Neural cell (in vitro differentiated cells): ENCODE measurements around the gene MARCHF7. TPM values are rescaled to one million over a fixed set of nuclear protein-coding genes. Genes with fewer than 3 reads are reported as not detected.

Source experiments
- H2AFZ ChIP-seq: fragments of 200-600, 300-800 bp; sonication (generic), shearing (Covaris generic); 2 replicates; pipeline ENCODE4 v1.6.0; 2014; ENCODE audit warnings: low read depth, mild to moderate bottlenecking, antibody characterized with exemption, low read length, moderate library complexity
- H3F3A ChIP-seq: fragments of 200-600 bp; shearing (Covaris generic); 2 replicates; pipeline ENCODE4 v1.6.1; 2016; ENCODE audit warnings: mild to moderate bottlenecking, moderate library complexity, mixed read lengths, antibody characterized with exemption, low read length; ENCODE audit not compliant: insufficient read depth, poor library complexity, severe bottlenecking
- H3K27ac ChIP-seq: fragments of 200-600, 300-800 bp; sonication (generic), shearing (Covaris generic); 2 replicates; pipeline ENCODE4 v1.5.1; 2014; ENCODE audit warnings: mild to moderate bottlenecking, low read length, moderate library complexity
- H3K27me3 ChIP-seq: fragments of 300-800, 200-600 bp; sonication (generic), shearing (Covaris generic); 2 replicates; pipeline ENCODE4 v1.6.0; 2014; ENCODE audit warnings: mild to moderate bottlenecking, low read depth, low read length, moderate library complexity; ENCODE audit not compliant: insufficient read depth
- H3K36me3 ChIP-seq: fragments of 300-800, 200-600 bp; sonication (generic), shearing (Covaris generic); 2 replicates; pipeline ENCODE4 v1.5.1; 2014; ENCODE audit warnings: mild to moderate bottlenecking, antibody characterized with exemption, low read length, moderate library complexity; ENCODE audit not compliant: insufficient read depth
- H3K4me2 ChIP-seq: fragments of 300-800, 200-600 bp; sonication (generic), shearing (Covaris generic); 2 replicates; pipeline ENCODE4 v1.6.0; 2014; ENCODE audit warnings: mild to moderate bottlenecking, low read length
- H3K4me3 ChIP-seq: fragments of 300-800, 200-600 bp; sonication (generic), shearing (Covaris generic); 2 replicates; pipeline ENCODE4 v1.5.1; 2014; ENCODE audit warnings: mild to moderate bottlenecking, low read length, moderate library complexity
- H3K79me2 ChIP-seq: fragments of 200-600 bp; shearing (Covaris generic); replicated peaks from 2 replicates; pipeline ENCODE4 v1.6.0; 2014; ENCODE audit warnings: mild to moderate bottlenecking, low read length, moderate library complexity; ENCODE audit not compliant: insufficient read depth
- H3K9ac ChIP-seq: fragments of 300-800, 200-600 bp; sonication (generic), shearing (Covaris generic); 2 replicates; pipeline ENCODE4 v1.6.1; 2016; ENCODE audit warnings: mild to moderate bottlenecking, low read length, mixed read lengths
- H3K9me2 ChIP-seq: fragments of 200-600 bp; shearing (Covaris generic); 2 replicates; pipeline ENCODE4 v1.6.1; 2016; ENCODE audit warnings: mild to moderate bottlenecking, low read length, mixed read lengths; ENCODE audit not compliant: insufficient read depth
- H3K9me3 ChIP-seq: fragments of 200-600, 300-800 bp; sonication (generic), shearing (Covaris generic); 2 replicates; pipeline ENCODE4 v1.6.1; 2016; ENCODE audit warnings: mild to moderate bottlenecking, mixed run types, low read length, moderate library complexity, mixed read lengths
- H4K20me1 ChIP-seq: fragments of 200-600 bp; shearing (Covaris generic); 2 replicates; pipeline ENCODE4 v1.6.1; 2016; ENCODE audit warnings: mild to moderate bottlenecking, mixed run types; ENCODE audit not compliant: insufficient read depth
- CTCF ChIP-seq: fragments of 450-650 bp; IDR thresholded peaks from 2 replicates; pipeline ENCODE4 v1.5.1; 2014; ENCODE audit warnings: antibody characterized with exemption, mild to moderate bottlenecking, moderate library complexity; ENCODE audit not compliant: poor library complexity, severe bottlenecking
- EP300 ChIP-seq: fragments of 450-650 bp; conservative IDR thresholded peaks from 2 replicates; pipeline ENCODE4 v1.6.1; 2014; ENCODE audit warnings: antibody characterized with exemption, mild to moderate bottlenecking, moderate library complexity; ENCODE audit not compliant: poor library complexity, severe bottlenecking
- EZH2 ChIP-seq: fragments of 200-600, 300-800 bp; shearing (Covaris generic), sonication (generic); IDR thresholded peaks from 2 replicates; pipeline ENCODE4 v1.6.1; 2014; ENCODE audit warnings: antibody characterized with exemption, low read length, borderline replicate concordance, mild to moderate bottlenecking; ENCODE audit not compliant: insufficient read depth, poor library complexity, severe bottlenecking
- MXI1 ChIP-seq: fragments of 450-650 bp; conservative IDR thresholded peaks from 2 replicates; pipeline ENCODE4 v1.6.1; 2014; ENCODE audit warnings: antibody characterized with exemption, mild to moderate bottlenecking; ENCODE audit not compliant: poor library complexity, severe bottlenecking
- POLR2AphosphoS5 ChIP-seq: IDR thresholded peaks from 2 replicates; pipeline ENCODE4 v1.6.1; 2012
- RAD21 ChIP-seq: fragments of 450-650 bp; conservative IDR thresholded peaks from 2 replicates; pipeline ENCODE4 v1.6.1; 2014; ENCODE audit warnings: antibody characterized with exemption, mild to moderate bottlenecking, moderate library complexity
- REST ChIP-seq: IDR thresholded peaks from 2 replicates; pipeline ENCODE4 v1.6.1; 2012; ENCODE audit warnings: borderline replicate concordance
- SMC3 ChIP-seq: fragments of 450-650 bp; conservative IDR thresholded peaks from 2 replicates; pipeline ENCODE4 v1.6.1; 2014; ENCODE audit warnings: antibody characterized with exemption, mild to moderate bottlenecking, moderate library complexity; ENCODE audit not compliant: poor library complexity
- TAF1 ChIP-seq: IDR thresholded peaks from 2 replicates; pipeline ENCODE4 v1.6.1; 2012; ENCODE audit warnings: low read depth
- polyA plus RNA-seq: library from polyadenylated mRNA; depleted of rRNA; stranded (reverse); fragments of >200 nt; gene quantifications from 2 replicates; pipeline ENCODE4 v1.2.3, GENCODE V29; 2014

Gene MARCHF7
- polyA plus RNA-seq, 1 donor from 2014 or later, result 193 TPM

GRCh38 chr2:159738509-159739390 is 26.4 kb downstream of the MARCHF7 start:
- no peaks in the 10 kb centered on the region for H4K20me1 ChIP-seq
- H3K4me3 ChIP-seq, result no peak overlapping the region
- no peaks in the 10 kb centered on the region for H3K9me3 ChIP-seq
- peaks cover 48% of the 10 kb centered on the region for H3K79me2 ChIP-seq
- no peak for TF ChIP-seq POLR2AphosphoS5
- no peak for TF ChIP-seq EZH2
- no peak for TF ChIP-seq SMC3
- TF ChIP-seq EP300, result no peak
- TF ChIP-seq MXI1, result no peak
- TF ChIP-seq RAD21, result no peak
- no peak for TF ChIP-seq CTCF
- TF ChIP-seq TAF1, result no peak
- peaks cover 16% of the 10 kb centered on the region for H3K36me3 ChIP-seq
- H3K9me2 ChIP-seq, result no peaks in the 10 kb centered on the region
- no peaks in the 10 kb centered on the region for H3K27me3 ChIP-seq
- no peak overlapping the region for H3K9ac ChIP-seq
- no peak overlapping the region for H3K4me2 ChIP-seq
- H3F3A ChIP-seq, result no peaks in the 10 kb centered on the region
- no peak overlapping the region for H3K27ac ChIP-seq
- H2AFZ ChIP-seq, result no peak overlapping the region

GRCh38 chr2:159742846-159743245 is 30.5 kb downstream of the MARCHF7 start:
- no peak overlapping the region for H3K9ac ChIP-seq
- H3K4me2 ChIP-seq, result no peak overlapping the region
- H3K9me3 ChIP-seq, result no peaks in the 10 kb centered on the region
- peaks cover 8% of the 10 kb centered on the region for H3K36me3 ChIP-seq
- no peaks in the 10 kb centered on the region for H3K27me3 ChIP-seq
- no peak overlapping the region for H3K27ac ChIP-seq
- no peak overlapping the region for H3K4me3 ChIP-seq
- TF ChIP-seq MXI1 (no peak), TAF1 (no peak), CTCF (no peak), SMC3 (no peak), REST (no peak), EZH2 (no peak), RAD21 (no peak), EP300 (no peak), POLR2AphosphoS5 (no peak)
- no peaks in the 10 kb centered on the region for H3F3A ChIP-seq
- H2AFZ ChIP-seq, result no peak overlapping the region
- H3K79me2 ChIP-seq, result peaks cover 14% of the 10 kb centered on the region
- H3K9me2 ChIP-seq, result no peaks in the 10 kb centered on the region
- H4K20me1 ChIP-seq, result no peaks in the 10 kb centered on the region
